Breast epithelium (tissue), 4 donors: Measurements from ENCODE around the gene ESRRA. TPM values are rescaled to one million over a fixed set of nuclear protein-coding genes. Genes with fewer than 3 reads are reported as not detected.

Source experiments
- DNase-seq, 2 donors: peaks; one replicate each; pipeline ENCODE4 v3.0.0-alpha.2; 2019; ENCODE audit warnings: low spot score in 2 of 2
- H3K27ac ChIP-seq, 2 donors: fragments of 200-600 bp; sonication (generic) in 1 of 2; one replicate each; pipeline ENCODE4 v1.5.1; 2016 to 2019; ENCODE audit warnings: mild to moderate bottlenecking in 1 of 2
- H3K27me3 ChIP-seq, 2 donors: fragments of 200-600 bp; sonication (generic) in 1 of 2; one replicate each; pipeline versions ENCODE4 v1.5.1 to v1.6.0; 2017 to 2019; ENCODE audit warnings: control low read depth in 1 of 2, mild to moderate bottlenecking in 1 of 2
- H3K36me3 ChIP-seq: fragments of 200-600 bp; one replicate; pipeline ENCODE4 v1.5.1; 2019
- H3K4me1 ChIP-seq, 2 donors: fragments of 200-600 bp; sonication (generic); one replicate each; pipeline ENCODE4 v1.5.1; 2016 to 2019; ENCODE audit warnings: control low read depth in 1 of 2
- H3K4me3 ChIP-seq, 3 donors: fragments of 200-600 bp; sonication (generic); 1 replicate in 2 of 3; 2 replicates in 1 of 3; pipeline ENCODE4 v1.5.1; 2016 to 2019; ENCODE audit warnings: mild to moderate bottlenecking in 3 of 3, moderate library complexity in 2 of 3
- H3K9me3 ChIP-seq, 2 donors: fragments of 200-600 bp; sonication (generic) in 1 of 2; one replicate each; pipeline ENCODE4 v1.5.1; 2016 to 2019; ENCODE audit warnings: control low read depth in 1 of 2
- CTCF ChIP-seq, 3 donors: fragments of 450-650 bp; IDR thresholded peaks; one replicate each; pipeline ENCODE4 v1.5.1; 2016 to 2017; ENCODE audit warnings: antibody characterized with exemption in 3 of 3, mild to moderate bottlenecking in 3 of 3, moderate library complexity in 3 of 3
- POLR2A ChIP-seq: fragments of 450-650 bp; IDR thresholded peaks from one replicate; pipeline ENCODE4 v1.6.1; 2016; ENCODE audit warnings: antibody characterized with exemption, mild to moderate bottlenecking, moderate library complexity
- POLR2AphosphoS5 ChIP-seq, 3 donors: sonication (generic); formaldehyde crosslinking; IDR thresholded peaks; one replicate each; pipeline ENCODE4 v1.6.1; 2017; ENCODE audit warnings: antibody characterized with exemption in 3 of 3
- intact Hi-C: fragments of 100-400 bp; cut with DNase I; formaldehyde crosslinking; loops from one replicate; pipeline ENCODE4 v1.15.1; 2023; ENCODE audit warnings: low total_unique reads
- total RNA-seq, 3 donors: library from RNA; depleted of rRNA; stranded (reverse); fragments of >200 nt; gene quantifications; one replicate each; pipeline ENCODE4 v1.1.0, GENCODE V29; 2016

The ESRRA gene
- total RNA-seq, 3 donors from 2014 or later = 38.2 to 43.9 (median 39.5) TPM

- no peak overlapping the region for H3K4me3 ChIP-seq
- peak overlapping the region in 1 of 2 donors; percentile 84 for H3K27ac ChIP-seq
- no peaks in the 10 kb centered on the region for H3K36me3 ChIP-seq
- H3K9me3 ChIP-seq = no peaks in the 10 kb centered on the region
- intact Hi-C loops = no loop called here
- no peak for TF ChIP-seq POLR2A
- no peak for TF ChIP-seq CTCF (IDR thresholded peaks at IDR 0.05)
- TF ChIP-seq POLR2AphosphoS5 (IDR thresholded peaks at IDR 0.05) = no peak
- DNase-seq = no peak
- no peaks in the 10 kb centered on the region for H3K27me3 ChIP-seq
- H3K4me1 ChIP-seq = peaks cover 4 to 9% of the 10 kb centered on the region in 2 donors
These were observed 52.1 kb downstream of the ESRRA start for GRCh38 chr11:64357446-64357845.

GRCh38 chr11:64357904-64358535 lies 52.7 kb downstream of the ESRRA start:
- TF ChIP-seq CTCF (IDR thresholded peaks at IDR 0.05) = no peak
- TF ChIP-seq POLR2AphosphoS5 (IDR thresholded peaks at IDR 0.05) = no peak
- no peak for TF ChIP-seq POLR2A
- peak overlapping the region; percentile 78 to 98 (median 81) for H3K4me3 ChIP-seq
- peaks cover 4 to 9% of the 10 kb centered on the region in 2 donors for H3K4me1 ChIP-seq
- H3K27ac ChIP-seq = peak overlapping the region; percentile 84 to 88
- no peaks in the 10 kb centered on the region for H3K36me3 ChIP-seq
- H3K27me3 ChIP-seq = no peaks in the 10 kb centered on the region
- H3K9me3 ChIP-seq = no peaks in the 10 kb centered on the region
- intact Hi-C loops = no loop called here
- no peak for DNase-seq

- Histone ChIP-seq H3K27me3 (no peaks in the 10 kb centered on the region), H3K27ac (peak overlapping the region; percentile 84 to 88), H3K9me3 (no peaks in the 10 kb centered on the region), H3K4me1 (peaks cover 4 to 9% of the 10 kb centered on the region in 2 donors), H3K36me3 (no peaks in the 10 kb centered on the region), H3K4me3 (peak overlapping the region; percentile 78 to 98 (median 81))
- no peak for DNase-seq
- TF ChIP-seq CTCF (IDR thresholded peaks at IDR 0.05) = no peak
- TF ChIP-seq POLR2A = no peak
- TF ChIP-seq POLR2AphosphoS5 (IDR thresholded peaks at IDR 0.05) = no peak
- intact Hi-C loops = no loop called here
These were observed 53.2 kb downstream of the ESRRA start for GRCh38 chr11:64358536-64358906.

- peak in 1 of 3 donors; percentile 13 for TF ChIP-seq CTCF (IDR thresholded peaks at IDR 0.05)
- TF ChIP-seq POLR2AphosphoS5 (IDR thresholded peaks at IDR 0.05) = no peak
- Histone ChIP-seq H3K9me3 (no peaks in the 10 kb centered on the region), H3K4me1 (peaks cover 4 to 9% of the 10 kb centered on the region in 2 donors), H3K4me3 (peak within 1 kb of the TSS; percentile 78 to 98 (median 81)), H3K36me3 (no peaks in the 10 kb centered on the region), H3K27me3 (no peaks in the 10 kb centered on the region), H3K27ac (peak within 1 kb of the TSS; percentile 84 to 88)
- intact Hi-C loops = no loop called here
- peak in 1 of 2 donors; percentile 57 for DNase-seq
These were observed 53.8 kb downstream of the ESRRA start, which contains the start of gene RPS6KA4 for GRCh38 chr11:64358907-64359711. Gene RPS6KA4 (plus strand): TSS chr11:64359162. CDS start chr11:64359236, 74 bp downstream.
